GM12875 (cell line): Measurements from ENCODE around the gene ACIN1.

Source experiments
- H3K4me3 ChIP-seq: one replicate; pipeline ENCODE4 v1.5.1; 2011; ENCODE audit warnings: low read depth, low read length, control low read depth
- CTCF ChIP-seq: IDR thresholded peaks from 2 replicates; pipeline ENCODE4 v1.5.1; 2011; ENCODE audit warnings: low read depth, mild to moderate bottlenecking, control low read depth, inconsistent platforms, low read length, moderate library complexity, borderline replicate concordance; ENCODE audit not compliant: insufficient read depth

The ACIN1 gene, protein sequence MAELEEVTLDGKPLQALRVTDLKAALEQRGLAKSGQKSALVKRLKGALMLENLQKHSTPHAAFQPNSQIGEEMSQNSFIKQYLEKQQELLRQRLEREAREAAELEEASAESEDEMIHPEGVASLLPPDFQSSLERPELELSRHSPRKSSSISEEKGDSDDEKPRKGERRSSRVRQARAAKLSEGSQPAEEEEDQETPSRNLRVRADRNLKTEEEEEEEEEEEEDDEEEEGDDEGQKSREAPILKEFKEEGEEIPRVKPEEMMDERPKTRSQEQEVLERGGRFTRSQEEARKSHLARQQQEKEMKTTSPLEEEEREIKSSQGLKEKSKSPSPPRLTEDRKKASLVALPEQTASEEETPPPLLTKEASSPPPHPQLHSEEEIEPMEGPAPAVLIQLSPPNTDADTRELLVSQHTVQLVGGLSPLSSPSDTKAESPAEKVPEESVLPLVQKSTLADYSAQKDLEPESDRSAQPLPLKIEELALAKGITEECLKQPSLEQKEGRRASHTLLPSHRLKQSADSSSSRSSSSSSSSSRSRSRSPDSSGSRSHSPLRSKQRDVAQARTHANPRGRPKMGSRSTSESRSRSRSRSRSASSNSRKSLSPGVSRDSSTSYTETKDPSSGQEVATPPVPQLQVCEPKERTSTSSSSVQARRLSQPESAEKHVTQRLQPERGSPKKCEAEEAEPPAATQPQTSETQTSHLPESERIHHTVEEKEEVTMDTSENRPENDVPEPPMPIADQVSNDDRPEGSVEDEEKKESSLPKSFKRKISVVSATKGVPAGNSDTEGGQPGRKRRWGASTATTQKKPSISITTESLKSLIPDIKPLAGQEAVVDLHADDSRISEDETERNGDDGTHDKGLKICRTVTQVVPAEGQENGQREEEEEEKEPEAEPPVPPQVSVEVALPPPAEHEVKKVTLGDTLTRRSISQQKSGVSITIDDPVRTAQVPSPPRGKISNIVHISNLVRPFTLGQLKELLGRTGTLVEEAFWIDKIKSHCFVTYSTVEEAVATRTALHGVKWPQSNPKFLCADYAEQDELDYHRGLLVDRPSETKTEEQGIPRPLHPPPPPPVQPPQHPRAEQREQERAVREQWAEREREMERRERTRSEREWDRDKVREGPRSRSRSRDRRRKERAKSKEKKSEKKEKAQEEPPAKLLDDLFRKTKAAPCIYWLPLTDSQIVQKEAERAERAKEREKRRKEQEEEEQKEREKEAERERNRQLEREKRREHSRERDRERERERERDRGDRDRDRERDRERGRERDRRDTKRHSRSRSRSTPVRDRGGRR

DNA sequence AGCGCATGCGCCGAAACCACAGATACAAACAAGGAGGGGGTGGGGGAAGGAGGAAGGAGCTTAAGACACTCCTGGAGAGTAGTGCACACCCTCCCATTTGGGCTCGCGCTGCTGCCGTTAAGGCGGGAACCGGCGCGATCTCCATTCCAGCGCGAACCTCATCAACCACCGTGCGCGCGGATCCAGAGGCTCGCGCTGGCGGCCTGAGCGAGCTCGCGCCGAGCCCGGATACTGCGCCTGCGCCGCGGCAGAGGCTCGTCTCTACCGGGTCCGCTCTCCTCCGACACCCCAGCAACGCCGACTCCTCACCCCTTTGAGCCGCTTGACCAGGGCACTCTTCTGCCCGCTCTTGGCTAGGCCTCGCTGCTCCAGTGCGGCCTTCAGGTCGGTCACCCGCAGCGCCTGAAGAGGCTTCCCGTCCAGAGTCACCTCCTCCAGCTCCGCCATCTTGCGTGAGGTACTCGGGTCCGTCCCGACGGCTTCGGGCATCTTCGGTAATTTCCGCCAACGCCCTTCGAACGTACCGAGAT is at the start of gene ACIN1:
ACIN1 (minus strand) TSS at position 471 of the 530 bp plus-strand sequence; CDS start at position 447, 24 bp downstream.
- no peak for TF ChIP-seq CTCF
- H3K4me3 ChIP-seq = peak within 1 kb of the TSS; percentile 69

- H3K4me3 ChIP-seq = no peak overlapping the region
- TF ChIP-seq CTCF = no peak
These were observed 49.0 kb upstream of the ACIN1 start for GRCh38 chr14:23143911-23144310.

DNA sequence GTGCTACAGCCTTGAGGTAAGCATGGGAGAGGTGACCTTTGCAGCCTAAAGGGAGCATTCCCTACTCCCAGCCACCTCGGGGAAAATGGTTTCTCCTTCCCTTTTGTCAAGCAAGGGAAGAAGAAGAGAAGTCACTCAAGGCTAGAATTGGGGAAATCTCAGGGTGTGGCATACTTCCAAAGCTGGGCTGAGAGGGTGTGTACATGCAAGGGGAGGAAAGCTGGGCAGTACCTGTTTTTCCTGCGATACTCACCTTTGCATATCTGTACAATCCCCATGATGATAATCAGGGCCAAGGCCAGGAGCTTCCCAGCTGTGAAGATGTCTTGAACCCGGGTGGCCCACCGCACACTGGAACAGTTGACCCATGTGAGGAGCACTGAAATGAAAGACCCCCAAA is 47.9 kb upstream of the ACIN1 start:
- no peak overlapping the region for H3K4me3 ChIP-seq
- TF ChIP-seq CTCF = no peak

DNA sequence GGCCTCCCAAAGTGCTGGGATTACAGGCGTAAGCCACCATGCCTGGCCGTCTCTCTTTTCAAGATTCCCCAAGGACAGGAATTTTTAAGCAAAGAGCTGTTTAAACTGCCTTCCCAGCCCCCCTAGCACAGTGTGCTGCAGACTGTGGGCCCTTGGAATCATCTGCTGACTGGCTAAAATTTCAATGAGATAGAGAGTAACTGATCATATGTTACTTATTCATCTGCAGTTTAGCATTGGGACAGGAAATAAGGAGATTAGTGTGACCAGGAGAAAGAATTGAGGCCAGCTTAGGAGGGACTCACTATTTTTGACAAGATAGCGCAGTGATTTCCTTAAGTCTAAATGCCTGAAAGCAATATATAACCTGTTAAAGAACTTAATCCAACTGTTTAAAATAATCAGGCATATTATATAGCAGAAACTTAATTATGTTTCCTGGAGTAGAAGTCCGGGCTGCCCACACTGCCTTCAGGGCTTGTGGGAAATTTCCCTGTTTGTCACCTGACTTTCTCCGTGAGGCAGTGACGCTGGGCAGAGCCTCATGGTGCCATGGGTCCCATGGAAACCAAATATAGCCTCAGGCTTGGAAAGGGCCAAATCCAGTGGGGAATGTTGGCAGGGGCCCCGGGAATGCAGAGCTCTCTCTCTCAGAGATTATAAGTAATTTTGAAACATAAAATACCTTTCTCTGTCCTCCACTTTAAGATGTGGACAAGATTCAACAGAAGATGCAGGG is 46.9 kb upstream of the ACIN1 start:
- no peak overlapping the region for H3K4me3 ChIP-seq
- TF ChIP-seq CTCF = no peak

GRCh38 chr14:23140371-23140770 is 45.4 kb upstream of the ACIN1 start:
- no peak for TF ChIP-seq CTCF
- no peak overlapping the region for H3K4me3 ChIP-seq

- no peak for TF ChIP-seq CTCF
- H3K4me3 ChIP-seq = no peak overlapping the region
These were observed 44.9 kb upstream of the ACIN1 start for GRCh38 chr14:23139874-23140273.
